ENCODE measurements around the gene ASS1. TPM values are rescaled to one million over a fixed set of nuclear protein-coding genes. Genes with fewer than 3 reads are reported as not detected.

The ASS1 gene
- total RNA-seq, 1 donor from 2014 or later, result 94.8 TPM

GRCh38 chr9:130421154-130421801 is 23.5 kb upstream of the ASS1 start:
- peaks cover 5% of the 10 kb centered on the region for H3K9me3 Mint-ChIP-seq
- peaks cover 9% of the 10 kb centered on the region for H3K27me3 Mint-ChIP-seq (ENCODE audit: low read depth)
- no peak for DNase-seq (ENCODE audit: low spot score in 2 of 2, unreplicated experiment in 2 of 2)
- H3K4me1 Mint-ChIP-seq, result peaks cover 6% of the 10 kb centered on the region
- H3K36me3 Mint-ChIP-seq, result no peaks in the 10 kb centered on the region
- TF ChIP-seq CTCF (IDR thresholded peaks at IDR 0.05; ENCODE audit: unreplicated experiment), result no peak
- H3K27ac Mint-ChIP-seq, result no peak overlapping the region
- H3K4me3 Mint-ChIP-seq, result no peak overlapping the region

- no peak for DNase-seq (ENCODE audit: low spot score in 2 of 2, unreplicated experiment in 2 of 2)
- Mint-ChIP-seq H3K27me3 (ENCODE audit: low read depth) (peaks cover 9% of the 10 kb centered on the region), H3K9me3 (peaks cover 5% of the 10 kb centered on the region), H3K4me3 (no peak overlapping the region), H3K36me3 (no peaks in the 10 kb centered on the region), H3K27ac (no peak overlapping the region), H3K4me1 (peaks cover 6% of the 10 kb centered on the region)
- no peak for TF ChIP-seq CTCF (IDR thresholded peaks at IDR 0.05; ENCODE audit: unreplicated experiment)
Observed at GRCh38 chr9:130421802-130422276, 22.9 kb upstream of the ASS1 start.

GRCh38 chr9:130422546-130422945 is 22.2 kb upstream of the ASS1 start:
- no peak overlapping the region for H3K4me3 Mint-ChIP-seq
- peaks cover 6% of the 10 kb centered on the region for H3K4me1 Mint-ChIP-seq
- no peak for DNase-seq (ENCODE audit: low spot score in 2 of 2, unreplicated experiment in 2 of 2)
- peaks cover 5% of the 10 kb centered on the region for H3K9me3 Mint-ChIP-seq
- TF ChIP-seq CTCF (IDR thresholded peaks at IDR 0.05; ENCODE audit: unreplicated experiment), result no peak
- H3K27me3 Mint-ChIP-seq (ENCODE audit: low read depth), result peaks cover 9% of the 10 kb centered on the region
- H3K27ac Mint-ChIP-seq, result no peak overlapping the region
- no peaks in the 10 kb centered on the region for H3K36me3 Mint-ChIP-seq

GRCh38 chr9:130423272-130423671 is 21.5 kb upstream of the ASS1 start:
- Mint-ChIP-seq H3K27ac (no peak overlapping the region), H3K9me3 (peaks cover 5% of the 10 kb centered on the region), H3K27me3 (ENCODE audit: low read depth) (peaks cover 9% of the 10 kb centered on the region), H3K4me1 (peaks cover 6% of the 10 kb centered on the region), H3K4me3 (no peak overlapping the region), H3K36me3 (no peaks in the 10 kb centered on the region)
- TF ChIP-seq CTCF (IDR thresholded peaks at IDR 0.05; ENCODE audit: unreplicated experiment), result no peak
- no peak for DNase-seq (ENCODE audit: low spot score in 2 of 2, unreplicated experiment in 2 of 2)

GRCh38 chr9:130424595-130425454 is 19.9 kb upstream of the ASS1 start:
- H3K27me3 Mint-ChIP-seq (ENCODE audit: low read depth), result peaks cover 9% of the 10 kb centered on the region
- H3K4me1 Mint-ChIP-seq, result peaks cover 6% of the 10 kb centered on the region
- no peak for TF ChIP-seq CTCF (IDR thresholded peaks at IDR 0.05; ENCODE audit: unreplicated experiment)
- H3K9me3 Mint-ChIP-seq, result no peaks in the 10 kb centered on the region
- no peak overlapping the region for H3K27ac Mint-ChIP-seq
- no peaks in the 10 kb centered on the region for H3K36me3 Mint-ChIP-seq
- DNase-seq (ENCODE audit: low spot score in 2 of 2, unreplicated experiment in 2 of 2), result no peak
- H3K4me3 Mint-ChIP-seq, result no peak overlapping the region
